GM18867 (cell line): ENCODE measurements around the gene ESRRB.

Experiments
- ATAC-seq: cut with Tn5 transposase; IDR thresholded peaks from one replicate; pipeline ENCODE4 v1.9.1; 2021; ENCODE audit warnings: mild to moderate bottlenecking, moderate library complexity; ENCODE audit not compliant: unreplicated experiment

Gene ESRRB

DNA sequence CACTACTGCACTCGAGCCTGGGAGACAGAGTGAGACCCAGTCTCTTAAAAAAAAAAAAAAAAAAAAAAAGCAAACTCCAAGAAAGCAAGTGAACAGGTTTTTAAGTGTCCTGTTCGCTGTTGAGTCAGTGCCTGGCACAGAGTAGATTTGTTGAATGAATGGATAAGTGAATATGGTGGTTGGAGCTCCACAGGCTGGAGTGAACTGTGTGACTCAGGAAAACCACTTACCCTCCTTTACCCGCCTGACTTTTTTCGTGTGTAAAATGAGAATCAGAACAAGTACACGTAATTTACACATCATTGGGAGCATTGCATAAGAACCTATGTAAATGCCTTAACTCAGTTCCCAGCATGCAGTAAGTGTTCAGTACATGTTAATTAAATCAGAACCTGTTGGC lies 24.0 kb upstream of the ESRRB start:
- ATAC-seq: no peak

GRCh38 chr14:76352639-76353281 lies 23.2 kb upstream of the ESRRB start:
- ATAC-seq: no peak

DNA sequence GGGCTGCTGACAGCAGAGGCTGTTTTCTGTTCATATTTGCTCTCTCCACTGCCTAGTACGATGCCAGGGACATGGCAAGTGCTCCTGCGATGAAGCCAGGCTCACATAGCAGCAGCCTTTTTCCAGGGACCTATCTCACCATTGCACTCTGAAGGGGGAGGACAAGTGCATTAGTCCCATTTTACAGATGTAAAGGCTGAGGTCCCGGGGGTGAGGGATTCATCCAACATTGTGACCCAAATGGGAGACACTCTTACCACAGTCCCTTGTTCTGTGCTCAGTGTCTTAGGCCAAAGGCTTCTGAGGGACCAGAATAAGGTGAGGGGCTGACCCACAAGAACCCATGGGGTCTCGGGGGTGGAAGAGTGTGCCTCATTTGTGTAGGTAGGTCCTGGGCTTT lies 21.6 kb upstream of the ESRRB start:
- ATAC-seq: no peak

DNA sequence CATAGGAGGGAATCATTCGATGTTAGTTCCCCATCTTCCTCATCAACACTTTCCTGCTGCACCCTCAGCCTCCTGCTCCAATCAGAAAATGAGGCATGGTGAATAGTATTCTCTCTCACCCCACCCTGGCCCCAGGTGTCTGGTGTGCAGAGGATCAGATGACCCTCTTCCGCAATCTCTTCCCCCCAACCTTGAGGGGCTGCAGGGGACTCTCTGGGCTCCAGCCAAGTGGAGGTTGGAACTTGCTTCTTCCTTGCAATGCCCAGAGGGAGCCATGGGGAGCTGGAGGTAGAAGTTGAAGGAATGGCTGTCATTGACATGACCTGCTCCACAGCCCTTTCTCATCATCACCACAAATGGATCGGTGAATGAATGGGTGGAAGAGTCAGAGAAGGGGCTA lies 20.2 kb upstream of the ESRRB start:
- no peak for ATAC-seq

- no peak for ATAC-seq
These were observed 4.9 kb upstream of the ESRRB start for GRCh38 chr14:76371066-76371465.

- ATAC-seq: no peak
These were observed 2.5 kb upstream of the ESRRB start for GRCh38 chr14:76373456-76373855.

- ATAC-seq: no peak
These were observed 453 bp upstream of the ESRRB start for GRCh38 chr14:76375484-76375883.

DNA sequence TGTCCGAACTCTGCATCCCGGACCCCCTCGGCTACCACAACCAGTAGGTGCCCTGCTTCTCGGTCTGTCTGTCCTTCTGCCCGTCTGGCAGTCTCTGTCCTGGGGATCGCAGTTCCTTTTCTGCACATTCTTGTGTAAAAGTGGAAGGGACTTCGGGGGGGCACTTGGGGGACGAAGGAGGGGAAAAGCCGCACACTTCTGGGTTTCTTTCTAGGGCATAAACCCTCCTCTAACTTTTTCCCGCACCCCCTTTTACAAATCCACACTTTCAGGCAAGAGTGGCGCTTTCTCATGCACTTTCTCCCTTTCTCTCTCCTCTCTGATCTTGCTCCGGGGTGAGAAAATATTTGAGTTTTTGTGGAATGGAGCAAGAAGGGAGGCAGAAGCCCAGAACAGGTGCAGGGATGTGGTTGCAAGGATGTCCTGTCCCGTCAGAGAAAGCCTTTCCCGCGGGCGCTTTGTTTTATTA lies 506 bp downstream of the ESRRB start:
- ATAC-seq: no peak

- no peak for ATAC-seq
These were observed 1.2 kb downstream of the ESRRB start for GRCh38 chr14:76376878-76377734.

DNA sequence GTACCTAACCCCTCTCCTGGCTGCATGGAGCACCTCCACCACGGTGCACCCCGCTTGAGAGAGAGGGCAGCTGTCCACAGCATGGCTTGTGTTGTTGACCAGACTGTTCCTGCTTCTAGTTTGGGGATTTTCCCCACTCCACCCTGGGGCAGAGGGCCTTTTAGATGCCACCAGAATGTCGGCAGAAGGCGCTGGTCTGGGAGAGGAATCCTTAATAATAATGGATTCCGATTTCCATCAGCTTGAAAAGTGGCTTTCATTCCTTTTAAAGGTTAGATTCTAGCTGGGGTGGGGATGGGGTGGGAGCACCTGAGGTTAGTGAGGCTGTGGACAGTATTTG lies 1.8 kb downstream of the ESRRB start:
- ATAC-seq: no peak

DNA sequence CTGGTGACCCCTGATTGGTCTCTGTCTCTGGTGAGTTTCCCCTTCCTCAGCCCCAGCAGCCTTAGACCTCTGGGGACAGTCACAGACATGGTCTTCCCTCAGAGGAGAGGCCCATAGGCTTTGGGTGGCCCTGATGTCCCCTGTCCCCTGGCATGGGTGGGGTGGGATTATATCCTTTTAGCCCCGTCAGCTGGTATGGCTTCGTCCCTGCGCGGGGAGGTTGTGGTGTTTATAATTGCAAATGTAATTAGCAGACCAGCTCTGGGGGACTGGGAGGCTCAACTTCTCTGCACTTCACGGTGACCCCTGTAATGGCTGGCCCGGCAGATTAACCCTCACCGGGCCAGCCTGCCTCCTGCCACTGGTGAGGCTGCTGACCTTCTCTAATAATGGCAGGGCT lies 5.1 kb downstream of the ESRRB start:
- no peak for ATAC-seq

DNA sequence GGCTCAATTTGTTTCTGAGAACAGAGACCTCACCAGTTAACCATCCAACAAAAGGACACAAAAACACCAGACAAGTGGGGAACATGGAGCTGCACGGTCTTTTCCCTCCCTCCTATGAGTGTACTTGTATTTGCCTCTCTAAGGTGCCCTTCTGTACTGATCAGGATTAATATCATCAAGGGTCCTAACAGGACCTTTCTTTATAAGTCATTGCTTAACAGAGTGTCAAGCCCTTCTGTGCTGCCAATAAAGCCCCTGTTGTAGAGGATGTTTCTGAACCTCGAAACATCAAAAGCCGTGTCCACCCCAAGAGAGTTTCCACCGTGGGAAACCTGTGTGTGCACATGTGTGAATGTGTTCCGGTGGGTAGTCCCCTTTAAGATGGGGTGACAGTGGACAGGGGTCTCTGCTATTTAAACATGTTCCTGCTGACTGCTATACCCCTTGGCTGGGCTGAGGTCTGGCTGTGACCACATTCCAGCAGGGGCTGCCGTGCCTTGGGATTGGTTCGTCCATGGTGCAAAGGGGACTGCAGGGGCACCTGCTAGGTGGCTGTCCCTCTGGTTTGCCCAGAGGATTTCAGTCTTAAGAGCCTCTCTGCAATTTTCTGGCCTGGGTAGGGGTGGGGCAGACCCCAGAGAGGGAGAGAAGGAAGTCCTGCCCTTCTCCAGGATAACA lies 6.0 kb downstream of the ESRRB start:
- ATAC-seq: no peak

DNA sequence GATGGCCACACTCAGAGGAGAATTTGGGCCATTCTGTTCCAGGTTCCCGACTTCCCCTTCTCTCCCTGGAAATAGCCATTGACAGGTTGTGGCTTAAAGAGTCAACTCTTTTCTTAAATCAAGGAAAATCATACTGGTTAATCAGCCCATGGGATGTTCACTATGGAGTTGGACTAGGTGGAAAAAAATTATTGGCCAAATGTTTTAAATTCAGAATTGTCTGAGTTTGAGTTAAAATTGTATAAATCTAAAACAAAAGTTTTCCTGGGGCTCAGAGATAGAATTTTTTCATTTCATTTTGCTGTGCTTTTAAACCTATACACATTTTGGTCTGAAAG lies 6.5 kb downstream of the ESRRB start:
- ATAC-seq: no peak

- no peak for ATAC-seq
These were observed 9.5 kb downstream of the ESRRB start for GRCh38 chr14:76385435-76385834.

DNA sequence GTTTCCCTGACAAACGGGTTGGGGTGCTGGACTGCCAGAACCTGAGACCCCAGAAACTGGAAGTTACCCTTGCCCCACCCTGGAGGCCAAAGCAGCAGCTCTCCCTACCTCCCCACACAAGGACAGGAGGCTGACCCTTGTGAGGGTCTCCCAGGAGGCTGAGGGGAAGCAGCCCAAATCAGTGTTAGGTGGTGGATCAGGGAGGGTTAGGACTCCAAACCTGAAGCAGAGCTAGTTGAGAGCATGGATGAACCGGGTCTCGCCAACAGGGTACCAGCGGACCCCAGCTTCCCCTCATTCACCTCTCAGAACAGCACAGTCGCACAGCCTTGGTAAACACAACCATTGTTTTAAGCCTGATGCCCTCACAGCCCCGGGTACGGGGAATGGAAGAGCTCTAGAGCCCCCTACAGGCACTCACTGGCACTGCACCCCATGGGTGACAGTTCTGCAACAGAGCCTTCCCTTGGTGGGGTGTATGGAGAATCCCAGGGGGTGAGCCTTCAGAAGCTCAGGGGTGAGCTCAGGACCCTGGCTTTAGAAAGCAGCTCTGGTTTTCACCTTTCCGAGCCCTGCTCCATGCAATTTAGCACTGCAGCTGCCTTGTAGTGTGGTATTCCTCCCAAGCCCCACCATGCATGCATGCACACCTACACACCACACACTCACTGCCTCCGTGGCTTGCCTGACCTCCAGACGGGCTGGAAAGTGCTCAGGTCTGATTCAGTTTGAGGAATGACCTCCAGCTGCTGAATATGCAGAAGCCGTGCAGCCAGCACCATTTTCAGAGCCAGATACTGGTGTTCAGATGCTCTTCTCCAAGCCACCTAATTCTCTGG lies 11.2 kb downstream of the ESRRB start:
- ATAC-seq: no peak

GRCh38 chr14:76389841-76390240 lies 13.9 kb downstream of the ESRRB start:
- no peak for ATAC-seq

GRCh38 chr14:76390621-76391020 lies 14.7 kb downstream of the ESRRB start:
- no peak for ATAC-seq

- ATAC-seq: no peak
These were observed 16.2 kb downstream of the ESRRB start for GRCh38 chr14:76391981-76392690.

- ATAC-seq: no peak
These were observed 18.6 kb downstream of the ESRRB start for GRCh38 chr14:76394569-76394968.

DNA sequence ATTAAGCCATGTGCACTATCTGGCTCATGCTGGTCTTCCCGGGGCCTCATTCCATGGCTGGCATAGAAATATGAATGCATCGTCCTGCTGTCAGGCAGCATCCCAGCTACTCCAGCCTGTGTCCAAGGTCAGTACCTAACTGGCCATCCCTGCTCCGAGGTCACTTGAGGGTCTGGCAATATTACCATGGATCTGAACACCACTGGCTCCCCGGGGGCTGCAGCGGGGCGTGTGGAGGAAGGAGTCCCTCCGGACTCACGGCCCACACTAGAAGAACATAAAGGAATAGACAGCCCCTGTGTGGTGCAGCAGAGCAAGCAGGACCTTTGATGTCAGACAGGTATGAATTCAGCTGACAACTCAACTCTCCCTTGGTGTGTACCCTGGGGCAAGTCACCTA lies 19.2 kb downstream of the ESRRB start:
- ATAC-seq: no peak
